Islet of Langerhans (tissue), 1 donor: ENCODE data around the gene CLNS1A.
"Not testable (repeated sequence)": the region's sequence is repeated elsewhere in the genome, so short reads cannot be mapped to it uniquely, and the experiment has no call there.

Source experiments
- FAIRE-seq: peaks from one replicate; lab custom pipeline; 2011; peaks lifted over from hg19 to GRCh38; lab: Jason Lieb, UNC

The CLNS1A gene

GRCh38 chr11:77617892-77618291 is 19.7 kb downstream of the CLNS1A start:
- no peak for FAIRE-seq

- no peak for FAIRE-seq
Observed at GRCh38 chr11:77611921-77612320, 25.7 kb downstream of the CLNS1A start.

DNA sequence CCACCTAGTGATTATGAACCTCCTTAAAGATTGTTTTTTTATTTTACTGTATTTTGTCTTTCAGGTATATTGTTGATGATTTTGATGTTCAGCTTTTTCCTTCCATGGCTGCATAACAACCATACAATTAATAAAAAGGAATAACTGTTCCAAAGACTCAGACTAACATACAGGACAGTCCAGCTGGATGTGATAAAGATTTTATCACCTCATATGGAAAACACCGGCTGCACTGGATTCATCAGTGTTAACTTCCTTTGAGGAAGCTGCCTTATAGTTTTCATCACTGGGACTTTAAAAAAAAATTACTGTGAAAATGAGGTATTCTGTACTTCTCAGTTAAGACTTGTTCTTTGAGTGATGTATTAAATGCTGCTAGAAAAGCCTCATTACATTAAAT is 28.4 kb downstream of the CLNS1A start:
- FAIRE-seq: no peak

- no peak for FAIRE-seq
Observed at GRCh38 chr11:77604281-77604680, 33.3 kb downstream of the CLNS1A start.

DNA sequence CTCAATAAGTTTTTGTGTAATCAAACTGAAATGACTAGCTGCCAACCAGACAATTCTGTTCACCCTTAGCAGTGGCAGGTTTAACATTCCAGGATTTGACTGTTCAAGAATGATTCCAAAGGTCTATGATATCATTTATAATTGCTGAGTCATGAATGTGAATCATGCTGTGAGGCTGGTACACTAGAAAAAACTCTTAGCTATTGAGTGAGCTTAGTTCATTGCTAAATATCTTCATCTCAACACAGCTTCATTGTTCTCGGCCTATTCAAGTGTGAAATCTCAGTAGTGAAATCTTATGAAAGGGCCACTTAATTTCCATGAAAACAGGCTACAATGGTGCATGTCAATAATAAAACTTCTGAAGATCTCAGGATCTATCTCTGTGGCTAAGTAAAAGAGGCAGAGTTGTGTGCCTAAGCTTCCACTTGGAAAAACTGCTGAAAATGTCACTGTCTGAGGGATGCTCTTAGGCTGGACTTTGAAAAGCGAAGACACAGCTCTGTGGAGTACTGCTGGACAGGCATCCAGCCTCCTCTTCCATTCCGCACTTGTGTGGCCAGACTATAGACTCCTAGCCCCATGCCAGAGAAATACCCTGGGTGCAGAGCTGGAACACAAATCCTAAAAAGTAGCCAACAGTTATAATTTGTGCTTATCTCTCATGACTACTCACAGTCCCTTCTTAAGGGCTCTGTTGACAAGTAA is 35.1 kb downstream of the CLNS1A start:
- peak; percentile 61 for FAIRE-seq

- no peak for FAIRE-seq
Observed at GRCh38 chr11:77598195-77598594, 39.4 kb downstream of the CLNS1A start.

- FAIRE-seq: no peak
Observed at GRCh38 chr11:77596626-77597025, 41.0 kb downstream of the CLNS1A start.

DNA sequence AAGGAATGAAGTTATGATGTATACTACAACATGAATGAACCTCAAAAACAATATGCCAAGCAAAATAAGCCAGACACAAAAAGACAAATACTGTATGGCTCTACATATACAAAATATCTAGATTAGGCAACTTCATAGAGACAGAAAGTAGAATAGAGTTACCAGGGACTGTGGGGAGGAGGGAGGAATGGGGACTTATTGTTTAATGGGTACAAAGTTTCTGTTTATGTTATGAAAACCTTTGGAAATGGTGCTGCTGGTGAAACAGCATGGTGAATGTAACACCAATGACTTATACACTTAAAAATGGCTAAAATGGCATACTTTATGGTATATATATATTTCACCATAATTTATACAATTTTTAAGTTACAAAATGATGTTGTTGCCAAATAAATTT is 43.7 kb downstream of the CLNS1A start:
- no peak for FAIRE-seq

DNA sequence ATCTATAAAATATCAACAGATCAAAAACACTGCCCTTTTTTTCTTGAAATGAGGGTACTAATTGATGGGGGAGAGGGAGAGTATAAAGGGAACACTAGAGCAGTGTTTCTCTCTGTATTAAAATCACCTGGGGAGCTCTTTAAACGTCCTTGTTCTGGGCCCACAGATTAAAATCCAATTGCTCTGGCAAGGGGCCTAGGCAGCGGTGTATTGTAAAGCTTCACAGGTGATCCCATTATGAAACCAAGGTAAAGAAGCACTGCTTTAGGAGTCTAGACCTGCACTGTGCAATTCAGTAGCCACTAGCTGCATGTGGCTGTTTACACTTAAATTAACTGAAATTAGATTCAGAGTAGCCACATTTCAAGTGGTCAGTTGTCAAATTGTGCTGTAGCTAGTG is 44.9 kb downstream of the CLNS1A start:
- FAIRE-seq: no peak

- FAIRE-seq: no peak
Observed at GRCh38 chr11:77590194-77590782, 47.3 kb downstream of the CLNS1A start.

- no peak for FAIRE-seq
Observed at GRCh38 chr11:77589521-77590193, 47.9 kb downstream of the CLNS1A start, which contains the start of gene AQP11. Gene AQP11 (plus strand): TSS chr11:77589953. CDS start chr11:77589993, 40 bp downstream.

DNA sequence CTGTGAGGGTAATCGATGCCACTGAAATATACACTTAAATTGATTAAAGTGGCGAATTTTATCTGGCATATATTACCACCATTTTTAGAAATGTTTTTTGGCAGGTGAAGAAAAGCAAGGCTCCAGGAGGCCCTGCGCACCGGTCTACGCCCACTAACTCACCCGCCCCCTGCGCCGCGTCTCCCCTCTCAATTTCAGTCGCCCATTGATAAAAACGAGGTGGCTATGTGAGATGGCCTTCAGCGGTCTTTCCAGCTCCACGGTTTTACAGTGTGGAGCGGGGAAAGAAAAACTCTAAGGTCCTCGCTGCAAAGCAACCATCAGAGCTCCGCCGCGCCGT is 48.4 kb downstream of the CLNS1A start:
- no peak for FAIRE-seq

DNA sequence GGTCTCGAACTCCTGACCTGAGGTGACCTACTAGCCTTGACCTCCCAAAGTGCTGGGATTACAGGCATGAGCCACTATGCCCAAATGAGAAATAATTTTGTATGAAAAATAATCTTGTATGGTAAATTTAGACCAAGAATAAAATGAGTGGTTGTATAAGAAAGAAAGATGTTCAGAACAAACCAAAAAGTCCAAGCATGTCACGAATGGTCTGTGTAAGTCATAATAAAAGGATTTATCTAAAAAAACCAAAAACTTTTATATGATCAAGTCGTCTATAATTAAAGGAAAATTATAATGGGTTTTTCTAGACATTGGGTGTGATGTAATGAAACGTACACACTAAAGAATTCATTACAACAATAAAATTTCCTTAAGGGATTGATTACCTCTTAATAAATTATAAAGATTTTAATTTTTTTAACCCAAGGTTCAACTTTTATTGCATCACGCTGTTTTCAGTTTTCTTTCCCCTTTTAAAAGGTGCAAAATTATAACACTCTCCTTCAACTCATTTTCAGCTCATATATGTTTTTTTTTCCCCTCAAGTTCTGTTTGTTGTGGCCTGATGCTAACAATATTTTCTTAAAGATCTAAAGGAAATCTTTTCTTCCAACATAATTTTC is 56.8 kb downstream of the CLNS1A start:
- no peak for FAIRE-seq

DNA sequence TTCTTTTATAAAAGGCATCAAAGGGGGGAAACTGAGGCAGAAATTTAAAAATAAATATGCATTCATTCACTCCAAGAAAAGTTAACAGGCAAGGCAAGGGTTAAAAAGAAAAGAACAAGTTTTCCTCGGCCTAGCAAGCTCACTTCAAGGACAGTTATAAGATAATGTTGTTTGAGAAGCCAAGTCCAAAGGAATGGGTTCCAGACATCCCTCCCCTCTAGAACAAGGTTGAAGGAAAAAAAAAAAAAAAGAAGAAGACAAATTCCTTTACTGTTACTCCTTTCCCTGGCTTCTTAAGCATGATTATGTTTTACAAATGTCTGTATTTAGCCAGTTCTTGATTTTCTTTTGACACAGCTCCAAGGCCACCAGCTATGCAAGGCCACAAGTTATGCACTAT is 62.2 kb downstream of the CLNS1A start:
- not testable (repeated sequence) for FAIRE-seq

DNA sequence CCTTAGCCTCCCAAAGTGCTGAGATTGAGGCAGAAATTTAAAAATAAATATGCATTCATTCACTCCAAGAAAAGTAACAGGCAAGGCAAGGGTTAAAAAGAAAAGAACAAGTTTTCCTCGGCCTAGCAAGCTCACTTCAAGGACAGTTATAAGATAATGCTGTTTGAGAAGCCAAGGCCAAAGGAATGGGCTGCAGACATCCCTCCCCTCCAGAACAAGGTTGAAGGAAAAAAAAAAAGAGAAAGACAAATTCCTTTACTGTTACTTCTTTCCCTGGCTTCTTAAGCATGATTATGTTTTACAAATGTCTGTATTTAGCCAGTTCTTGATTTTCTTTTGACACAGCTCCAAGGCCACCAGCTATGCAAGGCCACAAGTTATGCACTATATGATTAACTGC is 66.7 kb downstream of the CLNS1A start:
- FAIRE-seq: not testable (repeated sequence)

DNA sequence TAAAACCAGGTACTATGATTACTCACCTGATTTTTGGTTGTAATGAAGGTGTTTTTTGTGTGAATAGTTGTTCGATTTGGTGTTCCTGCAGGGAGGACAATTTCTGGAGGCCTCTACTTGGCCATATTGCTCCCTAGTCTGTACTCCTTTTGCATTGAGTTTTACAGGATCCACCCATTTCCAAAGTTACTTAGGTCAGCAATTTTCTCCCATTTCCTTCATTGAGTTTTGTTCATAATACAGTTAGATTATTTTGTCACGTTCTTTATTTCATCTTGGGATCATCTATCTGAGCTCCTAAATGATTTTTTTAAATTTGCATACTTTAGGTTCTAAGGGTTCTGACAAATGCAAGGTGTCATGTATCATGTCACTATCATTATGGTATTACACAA is 67.9 kb downstream of the CLNS1A start:
- no peak for FAIRE-seq

DNA sequence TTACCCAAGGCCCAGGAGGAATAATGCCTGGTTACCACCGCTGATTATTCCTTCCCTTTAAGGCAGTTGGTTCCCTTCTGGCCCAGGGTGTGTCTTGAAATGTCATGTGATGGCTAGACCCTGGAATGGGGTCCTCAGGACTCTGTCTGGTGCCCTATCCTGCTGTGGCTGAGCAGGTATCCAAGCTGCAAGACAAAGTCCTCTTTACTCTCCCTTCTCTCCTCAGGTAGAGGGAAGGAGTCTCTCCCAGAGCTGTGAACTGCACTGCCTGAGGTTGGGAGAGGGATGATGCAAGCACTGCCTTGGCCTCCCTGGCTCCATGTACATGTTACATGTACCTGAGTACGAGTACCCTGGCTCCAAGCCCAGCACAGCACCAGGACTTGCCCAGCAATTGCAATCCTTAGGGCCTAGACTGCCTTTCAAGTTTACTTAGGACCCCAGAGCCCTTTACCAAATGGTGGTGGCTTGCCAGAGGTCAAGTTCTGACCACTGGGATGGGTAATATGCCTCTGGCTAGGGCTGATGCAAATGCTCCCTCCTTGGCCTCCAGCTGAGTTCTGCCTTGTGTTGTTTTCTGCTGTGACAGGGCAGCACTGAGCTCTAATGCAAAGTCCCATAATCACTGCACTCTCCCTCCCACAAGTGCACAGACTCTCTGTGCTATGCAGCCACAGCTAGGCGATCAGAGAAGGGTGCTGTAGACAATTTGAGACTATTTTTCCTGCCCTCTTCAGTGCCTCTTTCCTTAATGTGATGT is 68.5 kb downstream of the CLNS1A start:
- no peak for FAIRE-seq

DNA sequence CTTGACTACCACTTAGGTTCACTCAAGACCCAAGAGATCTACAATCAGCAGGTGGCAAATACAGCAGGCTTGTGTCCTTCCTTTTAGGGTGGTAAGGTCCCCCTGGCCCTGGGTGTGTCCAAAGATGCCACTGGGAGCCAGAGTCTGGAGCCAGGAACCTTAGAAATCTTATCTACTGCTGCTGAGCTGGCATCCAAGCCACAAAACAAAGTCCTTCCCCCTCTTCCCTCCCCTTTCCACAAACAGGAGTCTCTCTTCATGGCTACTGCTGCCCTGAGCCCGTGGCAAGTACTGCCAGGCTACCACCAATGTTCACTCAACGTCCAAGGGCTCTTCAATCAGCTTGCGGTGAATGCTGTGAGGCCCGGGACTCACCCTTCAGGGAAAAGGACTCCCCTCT is 69.3 kb downstream of the CLNS1A start:
- no peak for FAIRE-seq
